Skeletal muscle cell (primary cell): ENCODE results near the gene ICAM1.
A peak's percentile ranks its signal among the peaks of the same experiment; 100 is the strongest.
"Not testable (repeated sequence)": the region's sequence is repeated elsewhere in the genome, so short reads cannot be mapped to it uniquely, and the experiment has no call there.

ENCODE experiments used
- DNase-seq: peaks from one replicate; pipeline ENCODE4 v3.0.0-alpha.2; 2010; ENCODE audit warnings: low read depth
- H3K4me3 ChIP-seq: 2 replicates; pipeline ENCODE4 v1.5.1; 2011; ENCODE audit warnings: low read depth, mild to moderate bottlenecking, control low read depth, low read length, moderate library complexity

Gene ICAM1

GRCh38 chr19:10270180-10270615 is 722 bp upstream of the ICAM1 start:
- H3K4me3 ChIP-seq = peak overlapping the region; percentile 40
- DNase-seq = no peak

- H3K4me3 ChIP-seq = peak overlapping the region; percentile 40
- no peak for DNase-seq
Measured at GRCh38 chr19:10271543-10272086, 695 bp downstream of the ICAM1 start.

- no peak for DNase-seq
- no peak overlapping the region for H3K4me3 ChIP-seq
Measured at GRCh38 chr19:10274589-10274988, 3.7 kb downstream of the ICAM1 start.

GRCh38 chr19:10277795-10278589 is 7.1 kb downstream of the ICAM1 start:
- no peak overlapping the region for H3K4me3 ChIP-seq
- no peak for DNase-seq

- no peak overlapping the region for H3K4me3 ChIP-seq
- DNase-seq = no peak
Measured at GRCh38 chr19:10278935-10279334, 8.0 kb downstream of the ICAM1 start.

- no peak for DNase-seq
Measured at GRCh38 chr19:10279737-10280442, 9.0 kb downstream of the ICAM1 start.

GRCh38 chr19:10282043-10282442 is 11.1 kb downstream of the ICAM1 start:
- H3K4me3 ChIP-seq, DNase-seq: not testable (repeated sequence)

More at GRCh38 chr19:10279737-10280442, 9.0 kb downstream of the ICAM1 start:
- H3K4me3 ChIP-seq = no peak overlapping the region

- no peak overlapping the region for H3K4me3 ChIP-seq
- DNase-seq = no peak
Measured at GRCh38 chr19:10283301-10284064, 12.6 kb downstream of the ICAM1 start.

GRCh38 chr19:10284065-10284959 is 13.4 kb downstream of the ICAM1 start:
- H3K4me3 ChIP-seq = no peak overlapping the region
- no peak for DNase-seq

- H3K4me3 ChIP-seq = no peak overlapping the region
Measured at GRCh38 chr19:10284960-10285278, 14.0 kb downstream of the ICAM1 start.

GRCh38 chr19:10285393-10285792 is 14.5 kb downstream of the ICAM1 start:
- DNase-seq = no peak
- H3K4me3 ChIP-seq = no peak overlapping the region

More at GRCh38 chr19:10284960-10285278, 14.0 kb downstream of the ICAM1 start:
- DNase-seq = no peak

GRCh38 chr19:10286803-10287737 is 16.1 kb downstream of the ICAM1 start, which contains the start of gene ICAM4:
Gene ICAM4 (plus strand): TSS chr19:10286955. CDS start chr19:10287013, 58 bp downstream.
- no peak within 1 kb of the TSS for H3K4me3 ChIP-seq
- no peak for DNase-seq

GRCh38 chr19:10288662-10289166 is 17.8 kb downstream of the ICAM1 start:
- H3K4me3 ChIP-seq = peak overlapping the region; percentile 60
- DNase-seq = peak; percentile 22

- H3K4me3 ChIP-seq = peak overlapping the region; percentile 60
- DNase-seq = no peak
Measured at GRCh38 chr19:10289167-10289835, 18.4 kb downstream of the ICAM1 start.

- H3K4me3 ChIP-seq = peak within 1 kb of the TSS; percentile 60
- DNase-seq = no peak
Measured at GRCh38 chr19:10289836-10290356, 19.0 kb downstream of the ICAM1 start, which contains the start of gene ICAM5. Gene ICAM5 (plus strand): TSS chr19:10289952. CDS start chr19:10290044, 92 bp downstream.

GRCh38 chr19:10290357-10290875 is 19.5 kb downstream of the ICAM1 start:
- H3K4me3 ChIP-seq = peak overlapping the region; percentile 60
- DNase-seq = no peak
